CD14-positive monocyte (primary cell): Measurements from ENCODE around the gene CDC73. TPM values are rescaled to one million over a fixed set of nuclear protein-coding genes. Genes with fewer than 3 reads are reported as not detected.

ENCODE experiments used
- DNase-seq, 3 donors: peaks; one replicate each; pipeline ENCODE4 v3.0.0-alpha.2; 2011 to 2022
- H2AFZ ChIP-seq: 2 replicates; pipeline ENCODE4 v1.6.0; 2012; ENCODE audit warnings: mild to moderate bottlenecking, low read depth, low read length, inconsistent platforms; ENCODE audit not compliant: insufficient read depth, poor library complexity, severe bottlenecking
- H3K27ac ChIP-seq, 2 donors: 1 replicate in 1 of 2; 2 replicates in 1 of 2; pipeline ENCODE4 v1.5.1; 2012 to 2013; ENCODE audit warnings: low read length in 2 of 2, control low read depth in 1 of 2, inconsistent platforms in 1 of 2, low read depth in 1 of 2, mild to moderate bottlenecking in 1 of 2
- H3K27me3 ChIP-seq, 2 donors: one replicate each; pipeline versions ENCODE4 v1.6.0 to v1.6.1; 2011 to 2013; ENCODE audit warnings: low read length in 2 of 2; ENCODE audit not compliant: control insufficient read depth in 2 of 2, insufficient read depth in 2 of 2
- H3K36me3 ChIP-seq, 2 donors: replicated peaks in 1 of 2; 1 replicate in 1 of 2; 2 replicates in 1 of 2; pipeline versions ENCODE4 v1.5.1 to v1.6.1; 2012 to 2013; ENCODE audit warnings: low read length in 2 of 2, control low read depth in 1 of 2, inconsistent platforms in 1 of 2, mild to moderate bottlenecking in 1 of 2; ENCODE audit not compliant: insufficient read depth in 2 of 2, control insufficient read depth in 1 of 2
- H3K4me1 ChIP-seq, 2 donors: 1 replicate in 1 of 2; 2 replicates in 1 of 2; pipeline versions ENCODE4 v1.5.1 to v1.6.1; 2012 to 2013; ENCODE audit warnings: low read length in 2 of 2, control low read depth in 1 of 2, inconsistent platforms in 1 of 2, mild to moderate bottlenecking in 1 of 2, moderate library complexity in 1 of 2; ENCODE audit not compliant: insufficient read depth in 2 of 2, control insufficient read depth in 1 of 2
- H3K4me2 ChIP-seq: replicated peaks from 2 replicates; pipeline ENCODE3; 2012; ENCODE audit warnings: low read length, moderate library complexity, mild to moderate bottlenecking; ENCODE audit not compliant: poor library complexity, severe bottlenecking; ENCODE audit errors: extremely low read depth
- H3K4me3 ChIP-seq, 3 experiments: fragments of 200-600 bp in 1 of 3; sonication (generic) in 1 of 3; replicated peaks in 1 of 3; 1 replicate in 2 of 3; 2 replicates in 1 of 3; pipeline ENCODE4 v1.5.1; 2011 to 2013; ENCODE audit warnings: low read length in 3 of 3, mild to moderate bottlenecking in 3 of 3, control low read depth in 2 of 3, low read depth in 2 of 3, inconsistent platforms in 1 of 3, moderate library complexity in 1 of 3
- H3K79me2 ChIP-seq: 2 replicates; pipeline ENCODE4 v1.6.0; 2012; ENCODE audit warnings: mild to moderate bottlenecking, control low read depth, inconsistent platforms, low read length, moderate library complexity; ENCODE audit not compliant: insufficient read depth
- H3K9ac ChIP-seq: 2 replicates; pipeline ENCODE4 v1.6.0; 2017; ENCODE audit warnings: low read length, mild to moderate bottlenecking; ENCODE audit not compliant: insufficient read depth, poor library complexity, severe bottlenecking
- H3K9me3 ChIP-seq, 2 donors: replicated peaks in 1 of 2; 1 replicate in 1 of 2; 2 replicates in 1 of 2; pipeline versions ENCODE4 v1.5.1 to v1.6.1; 2012 to 2013; ENCODE audit warnings: low read length in 2 of 2, control low read depth in 1 of 2; ENCODE audit not compliant: control insufficient read depth in 1 of 2, insufficient read depth in 1 of 2
- H4K20me1 ChIP-seq: 2 replicates; pipeline ENCODE4 v1.6.0; 2012; ENCODE audit warnings: mild to moderate bottlenecking, low read length, control low read depth, moderate library complexity; ENCODE audit not compliant: insufficient read depth
- H3K27ac Mint-ChIP-seq, 7 donors: one replicate each; pipeline ENCODE4 v1.8.0; 2020; ENCODE audit warnings: mild to moderate bottlenecking in 7 of 7, mixed read lengths in 7 of 7, moderate library complexity in 6 of 7, inconsistent platforms in 2 of 7
- H3K27me3 Mint-ChIP-seq, 3 donors: one replicate each; pipeline ENCODE4 v1.8.0; 2021 to 2022; ENCODE audit warnings: low read depth in 3 of 3, mild to moderate bottlenecking in 3 of 3, mixed read lengths in 3 of 3, moderate library complexity in 3 of 3, inconsistent platforms in 1 of 3
- H3K36me3 Mint-ChIP-seq, 2 donors: one replicate each; pipeline ENCODE4 v1.8.0; 2020; ENCODE audit warnings: mixed read lengths in 2 of 2, inconsistent platforms in 1 of 2, mild to moderate bottlenecking in 1 of 2
- H3K4me1 Mint-ChIP-seq: one replicate; pipeline ENCODE4 v1.8.0; 2020; ENCODE audit warnings: mild to moderate bottlenecking, mixed read lengths
- H3K4me3 Mint-ChIP-seq, 2 donors: one replicate each; pipeline ENCODE4 v1.8.0; 2020; ENCODE audit warnings: mild to moderate bottlenecking in 2 of 2, mixed read lengths in 2 of 2, moderate library complexity in 1 of 2
- H3K9me3 Mint-ChIP-seq, 7 donors: one replicate each; pipeline ENCODE4 v1.8.0; 2020 to 2022; ENCODE audit warnings: mixed read lengths in 7 of 7, mild to moderate bottlenecking in 6 of 7, moderate library complexity in 6 of 7, inconsistent platforms in 2 of 7
- WGBS: methylation state at CpG from one replicate; pipeline ENCODE4 v1.1.5; 2013; ENCODE audit warnings: missing lambda C conversion rate; ENCODE audit not compliant: insufficient coverage; 5-methylcytosine and 5-hydroxymethylcytosine counted together
- intact Hi-C, 2 donors: fragments of 100-400 bp; cut with micrococcal nuclease; formaldehyde crosslinking; loops; one replicate each; pipeline versions ENCODE4 v1.15.0 to v1.15.1; 2023
- polyA plus RNA-seq, 3 donors: library from polyadenylated mRNA; depleted of rRNA in 1 of 3; unstranded in 2 of 3; stranded (reverse) in 1 of 3; fragments of 300-500 nt in 2 of 3; fragments of >200 nt in 1 of 3; fragmentation: Illumina TruSeq in 2 of 3; gene quantifications; 1 replicate in 2 of 3; 2 replicates in 1 of 3; pipeline ENCODE4 v1.2.3, GENCODE V29; 2012 to 2021
- TF ChIP-seq, protein P1 (sequence below): fragments of 200-600 bp; IDR thresholded peaks from one replicate; pipeline ENCODE4 v1.8.0; 2022; ENCODE audit warnings: antibody characterized with exemption, mild to moderate bottlenecking

CDC73 gene
- polyA plus RNA-seq, 3 donors, result 14.2 to 60.3 (median 57.2) TPM

DNA sequence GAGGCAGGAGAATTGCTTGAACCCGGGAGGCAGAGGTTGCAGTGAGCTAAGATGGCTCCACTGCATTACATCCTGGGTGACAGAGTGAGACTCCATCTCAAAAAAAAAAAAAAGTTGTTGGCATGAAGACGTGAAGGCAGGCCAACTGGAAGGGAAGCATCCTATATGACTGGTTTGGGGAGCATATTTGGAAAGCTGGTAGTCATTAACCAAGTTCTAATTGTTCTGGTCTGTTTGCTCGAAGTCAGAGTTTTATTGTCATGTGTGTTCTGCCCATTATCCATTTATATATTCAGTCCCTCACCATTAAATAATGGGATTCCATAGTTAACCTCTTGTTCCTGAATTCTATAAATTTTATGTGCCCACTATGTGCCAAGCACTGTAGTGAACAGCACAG is 13.4 kb upstream of the CDC73 start:
- no peak for DNase-seq
- H3K27ac ChIP-seq, result no peak overlapping the region
- peaks cover 26 to 30% of the 10 kb centered on the region in 2 donors for H3K4me1 ChIP-seq
- H3K4me2 ChIP-seq, result no peak overlapping the region
- Mint-ChIP-seq H3K9me3 (no peaks in the 10 kb centered on the region), H3K27me3 (peaks cover 0 to 3% (median 1%) of the 10 kb centered on the region in 3 donors), H3K4me3 (no peak overlapping the region), H3K36me3 (no peaks in the 10 kb centered on the region), H3K27ac (no peak overlapping the region), H3K4me1 (peaks cover 28% of the 10 kb centered on the region)
- no peak overlapping the region for H3K4me3 ChIP-seq
- H3K9me3 ChIP-seq, result no peaks in the 10 kb centered on the region
- H3K27me3 ChIP-seq, result no peaks in the 10 kb centered on the region
- peaks cover 14% of the 10 kb centered on the region for H3K79me2 ChIP-seq
- no peak overlapping the region for H3K9ac ChIP-seq
- intact Hi-C loops, result loop anchor here (5.0 to 10.0 kb wide), 2 partner anchors 51 to 54 kb away; partner anchors contain the start of genes RO60 (in 2 of the 2) and UCHL5 (in 2 of the 2)
- WGBS, result 100% methylated on average over 1 of the region's 3 CpGs
- no peaks in the 10 kb centered on the region for H3K36me3 ChIP-seq
- peaks cover 9% of the 10 kb centered on the region for H4K20me1 ChIP-seq
- TF ChIP-seq, protein P1, sequence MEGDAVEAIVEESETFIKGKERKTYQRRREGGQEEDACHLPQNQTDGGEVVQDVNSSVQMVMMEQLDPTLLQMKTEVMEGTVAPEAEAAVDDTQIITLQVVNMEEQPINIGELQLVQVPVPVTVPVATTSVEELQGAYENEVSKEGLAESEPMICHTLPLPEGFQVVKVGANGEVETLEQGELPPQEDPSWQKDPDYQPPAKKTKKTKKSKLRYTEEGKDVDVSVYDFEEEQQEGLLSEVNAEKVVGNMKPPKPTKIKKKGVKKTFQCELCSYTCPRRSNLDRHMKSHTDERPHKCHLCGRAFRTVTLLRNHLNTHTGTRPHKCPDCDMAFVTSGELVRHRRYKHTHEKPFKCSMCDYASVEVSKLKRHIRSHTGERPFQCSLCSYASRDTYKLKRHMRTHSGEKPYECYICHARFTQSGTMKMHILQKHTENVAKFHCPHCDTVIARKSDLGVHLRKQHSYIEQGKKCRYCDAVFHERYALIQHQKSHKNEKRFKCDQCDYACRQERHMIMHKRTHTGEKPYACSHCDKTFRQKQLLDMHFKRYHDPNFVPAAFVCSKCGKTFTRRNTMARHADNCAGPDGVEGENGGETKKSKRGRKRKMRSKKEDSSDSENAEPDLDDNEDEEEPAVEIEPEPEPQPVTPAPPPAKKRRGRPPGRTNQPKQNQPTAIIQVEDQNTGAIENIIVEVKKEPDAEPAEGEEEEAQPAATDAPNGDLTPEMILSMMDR, result no peak
- no peak overlapping the region for H2AFZ ChIP-seq

DNA sequence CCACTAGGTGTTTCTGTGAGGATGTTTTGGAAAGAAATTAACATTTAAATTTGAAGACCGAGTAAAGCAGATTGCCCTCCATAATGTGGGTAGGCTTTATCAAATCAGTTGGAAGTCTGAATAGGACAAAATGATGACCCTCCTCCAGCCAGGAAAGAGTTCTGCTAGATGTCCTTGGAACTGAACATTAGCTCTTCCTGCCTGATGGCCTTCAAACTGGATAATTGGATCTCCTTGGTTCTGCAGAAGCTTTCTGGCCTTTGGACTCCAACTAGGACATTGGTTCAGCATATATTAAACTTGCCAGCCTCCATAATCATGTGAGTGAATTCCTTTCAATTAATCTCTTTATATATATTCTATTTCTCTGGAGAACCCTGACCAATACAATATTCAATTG is 12.2 kb upstream of the CDC73 start:
- intact Hi-C loops, result loop anchor here (5.0 to 10.0 kb wide), 2 partner anchors 52 to 55 kb away; partner anchors contain the start of genes RO60 (in 2 of the 2) and UCHL5 (in 2 of the 2)
- WGBS, result 100% methylated on average over 1 of the region's 1 CpG
- Mint-ChIP-seq H3K9me3 (no peaks in the 10 kb centered on the region), H3K36me3 (no peaks in the 10 kb centered on the region), H3K27ac (no peak overlapping the region), H3K4me3 (no peak overlapping the region), H3K27me3 (peaks cover 0 to 3% (median 1%) of the 10 kb centered on the region in 3 donors), H3K4me1 (peaks cover 20% of the 10 kb centered on the region)
- Histone ChIP-seq H3K4me2 (no peak overlapping the region), H3K9me3 (no peaks in the 10 kb centered on the region), H3K79me2 (peaks cover 2% of the 10 kb centered on the region), H3K4me3 (no peak overlapping the region), H4K20me1 (no peaks in the 10 kb centered on the region), H3K36me3 (no peaks in the 10 kb centered on the region), H3K4me1 (peaks cover 17 to 20% of the 10 kb centered on the region in 2 donors), H2AFZ (no peak overlapping the region), H3K9ac (no peak overlapping the region), H3K27me3 (no peaks in the 10 kb centered on the region), H3K27ac (no peak overlapping the region)
- no peak for DNase-seq
- TF ChIP-seq, protein P1, result no peak
